HepG2 (cell line): Measurements from ENCODE around the gene GATM. TPM values are rescaled to one million over a fixed set of nuclear protein-coding genes. Genes with fewer than 3 reads are reported as not detected.

Experiments
- EP300 ChIP-seq, 3 experiments: sonication (generic) in 1 of 3; formaldehyde crosslinking in 1 of 3; IDR thresholded peaks; 2 replicates each; pipeline versions ENCODE4 v1.5.1 to v1.6.1; 2011 to 2020; ENCODE audit warnings: low read depth in 2 of 3, low read length in 2 of 3, borderline replicate concordance in 1 of 3, improper control_type of control experiment in 1 of 3, mild to moderate bottlenecking in 1 of 3, missing genetic modification reagents in 1 of 3, moderate library complexity in 1 of 3
- FLYWCH1 ChIP-seq: sonication (generic); formaldehyde crosslinking; IDR thresholded peaks from 2 replicates; pipeline ENCODE4 v1.8.1; 2023; ENCODE audit warnings: mild to moderate bottlenecking, missing genetic modification reagents
- GATAD2A ChIP-seq: IDR thresholded peaks from 2 replicates; pipeline ENCODE4 v1.6.1; 2016
- GLMP ChIP-seq: sonication (generic); formaldehyde crosslinking; IDR thresholded peaks from 2 replicates; pipeline ENCODE4 v1.9.0; 2021; ENCODE audit warnings: missing genetic modification reagents, mild to moderate bottlenecking, borderline replicate concordance
- HNRNPUL1 ChIP-seq: fragments of 200-400 bp; formaldehyde crosslinking; IDR thresholded peaks from 2 replicates; pipeline ENCODE4 v1.6.1; 2017; ENCODE audit warnings: low read depth, mild to moderate bottlenecking, low read length, moderate library complexity
- MED13 ChIP-seq: sonication (generic); formaldehyde crosslinking; IDR thresholded peaks from 2 replicates; pipeline ENCODE4 v1.5.0; 2020; ENCODE audit warnings: missing genetic modification reagents
- NFATC3 ChIP-seq: sonication (generic); formaldehyde crosslinking; IDR thresholded peaks from 2 replicates; pipeline ENCODE4 v1.5.1; 2020; ENCODE audit warnings: mild to moderate bottlenecking, missing genetic modification reagents
- PPARG ChIP-seq: conservative IDR thresholded peaks from 2 replicates; pipeline ENCODE4 v1.6.1; 2016; ENCODE audit warnings: missing biosample characterization, missing genetic modification reagents
- TOE1 ChIP-seq: sonication (generic); formaldehyde crosslinking; IDR thresholded peaks from 2 replicates; pipeline ENCODE4 v1.4.0; 2020; ENCODE audit warnings: mild to moderate bottlenecking, missing genetic modification reagents
- ZNF160 ChIP-seq: sonication (generic); formaldehyde crosslinking; IDR thresholded peaks from 2 replicates; pipeline ENCODE4 v1.8.0; 2022; ENCODE audit warnings: mild to moderate bottlenecking, inconsistent platforms, missing genetic modification reagents
- ZNF570 ChIP-seq: sonication (generic); formaldehyde crosslinking; IDR thresholded peaks from 2 replicates; pipeline ENCODE4 v1.4.0; 2020; ENCODE audit warnings: mild to moderate bottlenecking, missing genetic modification reagents, borderline replicate concordance
- ZNF605 ChIP-seq: sonication (generic); formaldehyde crosslinking; IDR thresholded peaks from 2 replicates; pipeline ENCODE4 v1.8.0; 2022; ENCODE audit warnings: mild to moderate bottlenecking, missing genetic modification reagents
- ZNF7 ChIP-seq: IDR thresholded peaks from 2 replicates; pipeline ENCODE4 v1.6.1; 2016; ENCODE audit warnings: missing biosample characterization, missing genetic modification reagents
- ZNF746 ChIP-seq: sonication (generic); formaldehyde crosslinking; IDR thresholded peaks from 2 replicates; pipeline ENCODE4 v1.8.0; 2022; ENCODE audit warnings: mild to moderate bottlenecking, missing genetic modification reagents
- ZNF792 ChIP-seq: IDR thresholded peaks from 2 replicates; pipeline ENCODE4 v1.6.1; 2016
- ZNF839 ChIP-seq: sonication (generic); formaldehyde crosslinking; IDR thresholded peaks from 2 replicates; pipeline ENCODE4 v1.4.0; 2020; ENCODE audit warnings: missing genetic modification reagents, mild to moderate bottlenecking, borderline replicate concordance
- ZSCAN9 ChIP-seq: IDR thresholded peaks from 2 replicates; pipeline ENCODE4 v1.6.1; 2016; ENCODE audit warnings: borderline replicate concordance
- polyA plus RNA-seq, 8 experiments: library from polyadenylated mRNA; depleted of rRNA in 3 of 8; stranded (reverse) in 7 of 8; unstranded in 1 of 8; fragments of >200 nt; fragmentation: Illumina TruSeq in 4 of 8; extraction: Trizol in 4 of 8; gene quantifications; 2 replicates each; pipeline versions ENCODE4 v1.2.1 to v1.2.3, GENCODE V29; 2011 to 2016; ENCODE audit warnings: low read depth in 4 of 8, missing spikeins in 1 of 8, mixed read lengths in 1 of 8; ENCODE audit not compliant: insufficient read depth in 1 of 8
- total RNA-seq, 5 experiments: library from RNA; depleted of rRNA; stranded (reverse); fragments of >200 nt; fragmentation: Illumina TruSeq; extraction: Trizol; gene quantifications; 2 replicates each; pipeline ENCODE4 v1.2.3, GENCODE V29; 2016; ENCODE audit warnings: low read depth in 1 of 5
- TF ChIP-seq, protein P1 (sequence below): sonication (generic); formaldehyde crosslinking; IDR thresholded peaks from 2 replicates; pipeline ENCODE4 v1.4.0; 2020; ENCODE audit warnings: missing genetic modification reagents, borderline replicate concordance
- TF ChIP-seq, protein P2 (sequence below): sonication (generic); formaldehyde crosslinking; IDR thresholded peaks from 2 replicates; pipeline ENCODE4 v1.4.0; 2020; ENCODE audit warnings: missing genetic modification reagents
- TF ChIP-seq, protein P3 (sequence below): sonication (generic); formaldehyde crosslinking; IDR thresholded peaks from 2 replicates; pipeline ENCODE4 v1.4.0; 2020; ENCODE audit warnings: missing genetic modification reagents

The GATM gene
- total and polyA plus RNA-seq, 2 of the 13 experiments (the other 11 are each of a cell fraction or from before 2014, with no cell fraction given): 2.1 to 16.8 TPM

GRCh38 chr15:45399381-45400212, 21.3 kb upstream of the GATM start (continued):
- 0 out of 2 replicates have a peak, but pooled peaks have one; percentile 14 for TF ChIP-seq ZSCAN9
- 0 out of 2 replicates have a peak, but pooled peaks have one; percentile 47 for TF ChIP-seq ZNF792 (CRISPR knock-in tag)
- no peak for TF ChIP-seq GLMP
- TF ChIP-seq NFATC3: no peak
- 0 out of 2 replicates have a peak, but pooled peaks have one; percentile 38 for TF ChIP-seq PPARG (CRISPR knock-in tag)
- TF ChIP-seq, protein P1, sequence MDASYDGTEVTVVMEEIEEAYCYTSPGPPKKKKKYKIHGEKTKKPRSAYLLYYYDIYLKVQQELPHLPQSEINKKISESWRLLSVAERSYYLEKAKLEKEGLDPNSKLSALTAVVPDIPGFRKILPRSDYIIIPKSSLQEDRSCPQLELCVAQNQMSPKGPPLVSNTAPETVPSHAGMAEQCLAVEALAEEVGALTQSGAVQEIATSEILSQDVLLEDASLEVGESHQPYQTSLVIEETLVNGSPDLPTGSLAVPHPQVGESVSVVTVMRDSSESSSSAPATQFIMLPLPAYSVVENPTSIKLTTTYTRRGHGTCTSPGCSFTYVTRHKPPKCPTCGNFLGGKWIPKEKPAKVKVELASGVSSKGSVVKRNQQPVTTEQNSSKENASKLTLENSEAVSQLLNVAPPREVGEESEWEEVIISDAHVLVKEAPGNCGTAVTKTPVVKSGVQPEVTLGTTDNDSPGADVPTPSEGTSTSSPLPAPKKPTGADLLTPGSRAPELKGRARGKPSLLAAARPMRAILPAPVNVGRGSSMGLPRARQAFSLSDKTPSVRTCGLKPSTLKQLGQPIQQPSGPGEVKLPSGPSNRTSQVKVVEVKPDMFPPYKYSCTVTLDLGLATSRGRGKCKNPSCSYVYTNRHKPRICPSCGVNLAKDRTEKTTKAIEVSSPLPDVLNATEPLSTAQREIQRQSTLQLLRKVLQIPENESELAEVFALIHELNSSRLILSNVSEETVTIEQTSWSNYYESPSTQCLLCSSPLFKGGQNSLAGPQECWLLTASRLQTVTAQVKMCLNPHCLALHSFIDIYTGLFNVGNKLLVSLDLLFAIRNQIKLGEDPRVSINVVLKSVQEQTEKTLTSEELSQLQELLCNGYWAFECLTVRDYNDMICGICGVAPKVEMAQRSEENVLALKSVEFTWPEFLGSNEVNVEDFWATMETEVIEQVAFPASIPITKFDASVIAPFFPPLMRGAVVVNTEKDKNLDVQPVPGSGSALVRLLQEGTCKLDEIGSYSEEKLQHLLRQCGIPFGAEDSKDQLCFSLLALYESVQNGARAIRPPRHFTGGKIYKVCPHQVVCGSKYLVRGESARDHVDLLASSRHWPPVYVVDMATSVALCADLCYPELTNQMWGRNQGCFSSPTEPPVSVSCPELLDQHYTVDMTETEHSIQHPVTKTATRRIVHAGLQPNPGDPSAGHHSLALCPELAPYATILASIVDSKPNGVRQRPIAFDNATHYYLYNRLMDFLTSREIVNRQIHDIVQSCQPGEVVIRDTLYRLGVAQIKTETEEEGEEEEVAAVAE (CRISPR knock-in tag): no peak
- no peak for TF ChIP-seq ZNF839 (CRISPR knock-in tag)
- TF ChIP-seq HNRNPUL1: no peak
- TF ChIP-seq EP300 (IDR thresholded peaks at IDR 0.05; ENCODE audit: low read depth in 2 of 2, low read length in 2 of 2): no peak
- no peak for TF ChIP-seq EP300 (CRISPR knock-in tag; IDR thresholded peaks at IDR 0.05; ENCODE audit: borderline replicate concordance)
- no peak for TF ChIP-seq ZNF160 (CRISPR knock-in tag)
- TF ChIP-seq, protein P2, sequence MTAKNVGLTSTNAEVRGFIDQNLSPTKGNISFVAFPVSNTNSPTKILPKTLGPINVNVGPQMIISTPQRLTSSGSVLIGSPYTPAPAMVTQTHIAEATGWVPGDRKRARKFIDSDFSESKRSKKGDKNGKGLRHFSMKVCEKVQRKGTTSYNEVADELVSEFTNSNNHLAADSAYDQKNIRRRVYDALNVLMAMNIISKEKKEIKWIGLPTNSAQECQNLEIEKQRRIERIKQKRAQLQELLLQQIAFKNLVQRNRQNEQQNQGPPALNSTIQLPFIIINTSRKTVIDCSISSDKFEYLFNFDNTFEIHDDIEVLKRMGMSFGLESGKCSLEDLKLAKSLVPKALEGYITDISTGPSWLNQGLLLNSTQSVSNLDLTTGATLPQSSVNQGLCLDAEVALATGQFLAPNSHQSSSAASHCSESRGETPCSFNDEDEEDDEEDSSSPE: no peak
- no peak for TF ChIP-seq ZNF605
- no peak for TF ChIP-seq MED13 (CRISPR knock-in tag)
- TF ChIP-seq ZNF570: no peak
- no peak for TF ChIP-seq ZNF7 (CRISPR knock-in tag)
- TF ChIP-seq, protein P3, sequence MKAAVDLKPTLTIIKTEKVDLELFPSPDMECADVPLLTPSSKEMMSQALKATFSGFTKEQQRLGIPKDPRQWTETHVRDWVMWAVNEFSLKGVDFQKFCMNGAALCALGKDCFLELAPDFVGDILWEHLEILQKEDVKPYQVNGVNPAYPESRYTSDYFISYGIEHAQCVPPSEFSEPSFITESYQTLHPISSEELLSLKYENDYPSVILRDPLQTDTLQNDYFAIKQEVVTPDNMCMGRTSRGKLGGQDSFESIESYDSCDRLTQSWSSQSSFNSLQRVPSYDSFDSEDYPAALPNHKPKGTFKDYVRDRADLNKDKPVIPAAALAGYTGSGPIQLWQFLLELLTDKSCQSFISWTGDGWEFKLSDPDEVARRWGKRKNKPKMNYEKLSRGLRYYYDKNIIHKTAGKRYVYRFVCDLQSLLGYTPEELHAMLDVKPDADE (CRISPR knock-in tag): no peak
- TF ChIP-seq GATAD2A (CRISPR knock-in tag): 0 out of 2 replicates have a peak, but pooled peaks have one; percentile 30
- TF ChIP-seq ZNF746 (CRISPR knock-in tag): no peak
- TF ChIP-seq TOE1 (CRISPR knock-in tag): no peak
- no peak for TF ChIP-seq FLYWCH1 (CRISPR knock-in tag)
